ENCODE results near the gene PDE6H. TPM values are rescaled to one million over a fixed set of nuclear protein-coding genes. Genes with fewer than 3 reads are reported as not detected.

Gene PDE6H
- total and polyA plus RNA-seq, 2 donors from 2014 or later: not detected

DNA sequence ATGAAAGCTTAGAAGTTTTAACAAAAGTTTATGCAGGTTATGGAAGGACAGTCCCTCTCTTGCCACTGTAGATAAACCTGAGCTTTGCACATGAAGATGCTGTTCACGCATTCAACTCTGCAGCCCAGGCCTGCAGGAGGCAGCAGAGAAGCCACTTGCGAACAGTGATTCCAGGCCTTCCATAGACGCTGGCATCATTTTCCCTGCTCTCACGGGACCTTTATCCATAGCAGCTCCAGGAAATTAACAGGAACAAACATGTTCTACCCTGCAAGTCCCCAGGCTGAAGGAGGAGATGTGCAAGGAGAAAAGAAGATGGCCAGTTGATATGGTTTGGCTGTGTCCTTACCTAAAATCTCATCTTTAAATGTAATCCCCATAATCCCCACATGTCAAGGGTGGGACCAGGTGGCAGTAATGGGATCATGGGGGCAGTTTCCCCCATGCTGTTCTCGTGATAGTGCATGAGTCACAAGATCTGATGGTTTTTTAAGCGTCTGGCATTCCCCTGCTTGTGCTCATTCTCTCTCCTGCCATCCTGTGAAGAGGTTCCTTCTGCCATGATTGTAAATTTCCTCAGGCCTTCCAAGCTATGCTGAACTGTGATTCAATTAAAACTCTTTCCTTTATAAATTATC, 36.5 kb upstream of the PDE6H start:
- Histone ChIP-seq H3K4me3 (ENCODE audit: low read length in 3 of 3) (no peak overlapping the region), H3K36me3 (ENCODE audit: control insufficient read depth in 2 of 3, insufficient read depth in 3 of 3, low read length in 3 of 3) (no peaks in the 10 kb centered on the region), H3K9ac (ENCODE audit: low read length in 3 of 3) (no peak overlapping the region), H3K27ac (ENCODE audit: low read depth in 2 of 2, low read length in 2 of 2) (no peak overlapping the region), H3K9me3 (ENCODE audit: control insufficient read depth in 2 of 3, insufficient read depth in 1 of 3, low read length in 3 of 3) (no peaks in the 10 kb centered on the region), H3K4me1 (ENCODE audit: control insufficient read depth in 2 of 3, insufficient read depth in 2 of 3, low read depth in 1 of 3, low read length in 3 of 3) (peaks cover 7 to 18% (median 9%) of the 10 kb centered on the region in 3 donors), H3K27me3 (ENCODE audit: control insufficient read depth, insufficient read depth, low read length) (no peaks in the 10 kb centered on the region)
- no peak for FAIRE-seq
- TF ChIP-seq, protein P1, sequence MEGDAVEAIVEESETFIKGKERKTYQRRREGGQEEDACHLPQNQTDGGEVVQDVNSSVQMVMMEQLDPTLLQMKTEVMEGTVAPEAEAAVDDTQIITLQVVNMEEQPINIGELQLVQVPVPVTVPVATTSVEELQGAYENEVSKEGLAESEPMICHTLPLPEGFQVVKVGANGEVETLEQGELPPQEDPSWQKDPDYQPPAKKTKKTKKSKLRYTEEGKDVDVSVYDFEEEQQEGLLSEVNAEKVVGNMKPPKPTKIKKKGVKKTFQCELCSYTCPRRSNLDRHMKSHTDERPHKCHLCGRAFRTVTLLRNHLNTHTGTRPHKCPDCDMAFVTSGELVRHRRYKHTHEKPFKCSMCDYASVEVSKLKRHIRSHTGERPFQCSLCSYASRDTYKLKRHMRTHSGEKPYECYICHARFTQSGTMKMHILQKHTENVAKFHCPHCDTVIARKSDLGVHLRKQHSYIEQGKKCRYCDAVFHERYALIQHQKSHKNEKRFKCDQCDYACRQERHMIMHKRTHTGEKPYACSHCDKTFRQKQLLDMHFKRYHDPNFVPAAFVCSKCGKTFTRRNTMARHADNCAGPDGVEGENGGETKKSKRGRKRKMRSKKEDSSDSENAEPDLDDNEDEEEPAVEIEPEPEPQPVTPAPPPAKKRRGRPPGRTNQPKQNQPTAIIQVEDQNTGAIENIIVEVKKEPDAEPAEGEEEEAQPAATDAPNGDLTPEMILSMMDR (IDR thresholded peaks at IDR 0.05; ENCODE audit: borderline replicate concordance, extremely low read depth, insufficient read depth): no peak
- DNase-seq: no peak
- intact Hi-C loops (cut with DNase I): no loop called here

- Histone ChIP-seq H3K9me3 (ENCODE audit: control insufficient read depth in 2 of 3, insufficient read depth in 1 of 3, low read length in 3 of 3) (no peaks in the 10 kb centered on the region), H3K4me3 (ENCODE audit: low read length in 3 of 3) (no peak overlapping the region), H3K27ac (ENCODE audit: low read depth in 2 of 2, low read length in 2 of 2) (no peak overlapping the region), H3K9ac (ENCODE audit: low read length in 3 of 3) (no peak overlapping the region), H3K4me1 (ENCODE audit: control insufficient read depth in 2 of 3, insufficient read depth in 2 of 3, low read depth in 1 of 3, low read length in 3 of 3) (peaks cover 7 to 12% (median 9%) of the 10 kb centered on the region in 3 donors), H3K36me3 (ENCODE audit: control insufficient read depth in 2 of 3, insufficient read depth in 3 of 3, low read length in 3 of 3) (no peaks in the 10 kb centered on the region), H3K27me3 (ENCODE audit: control insufficient read depth, insufficient read depth, low read length) (no peaks in the 10 kb centered on the region)
- no peak for FAIRE-seq
- TF ChIP-seq, protein P1 (IDR thresholded peaks at IDR 0.05; ENCODE audit: borderline replicate concordance, extremely low read depth, insufficient read depth): no peak
- DNase-seq: peak in 1 of 5 donors; percentile 40
- intact Hi-C loops (cut with DNase I): no loop called here
Measured at GRCh38 chr12:14937014-14937413, 35.8 kb upstream of the PDE6H start.

- TF ChIP-seq, protein P1 (IDR thresholded peaks at IDR 0.05; ENCODE audit: borderline replicate concordance, extremely low read depth, insufficient read depth): no peak
- no peaks in the 10 kb centered on the region for H3K27me3 ChIP-seq (ENCODE audit: control insufficient read depth, insufficient read depth, low read length)
- H3K27ac ChIP-seq (ENCODE audit: low read depth in 2 of 2, low read length in 2 of 2): no peak overlapping the region
- H3K9ac ChIP-seq (ENCODE audit: low read length in 3 of 3): no peak overlapping the region
- intact Hi-C loops (cut with DNase I): no loop called here
- no peaks in the 10 kb centered on the region for H3K9me3 ChIP-seq (ENCODE audit: control insufficient read depth in 2 of 3, insufficient read depth in 1 of 3, low read length in 3 of 3)
- peaks cover 7 to 12% (median 9%) of the 10 kb centered on the region in 3 donors for H3K4me1 ChIP-seq (ENCODE audit: control insufficient read depth in 2 of 3, insufficient read depth in 2 of 3, low read depth in 1 of 3, low read length in 3 of 3)
- no peak for FAIRE-seq
- no peak overlapping the region for H3K4me3 ChIP-seq (ENCODE audit: low read length in 3 of 3)
- DNase-seq: no peak
- H3K36me3 ChIP-seq (ENCODE audit: control insufficient read depth in 2 of 3, insufficient read depth in 3 of 3, low read length in 3 of 3): peaks cover 0 to 3% (median 0%) of the 10 kb centered on the region in 3 donors
Measured at GRCh38 chr12:14937689-14938088, 35.2 kb upstream of the PDE6H start.

Measured in kidney (tissue), 14 donors.